HG03457 (cell line): ENCODE data around the gene OLFML3.
"Not testable (repeated sequence)": the region's sequence is repeated elsewhere in the genome, so short reads cannot be mapped to it uniquely, and the experiment has no call there.

Source experiments
- ATAC-seq: cut with Tn5 transposase; IDR thresholded peaks from one replicate; pipeline ENCODE4 v1.9.1; 2021; ENCODE audit warnings: moderate number of reproducible peaks; ENCODE audit not compliant: unreplicated experiment

The OLFML3 gene

GRCh38 chr1:113948151-113948550 lies 31.1 kb upstream of the OLFML3 start:
- not testable (repeated sequence) for ATAC-seq

GRCh38 chr1:113949007-113949406 lies 30.3 kb upstream of the OLFML3 start:
- ATAC-seq = no peak

GRCh38 chr1:113950908-113951307 lies 28.4 kb upstream of the OLFML3 start:
- no peak for ATAC-seq

GRCh38 chr1:113951719-113952118 lies 27.6 kb upstream of the OLFML3 start:
- no peak for ATAC-seq

- no peak for ATAC-seq
These were observed 21.3 kb upstream of the OLFML3 start for GRCh38 chr1:113957984-113958383.

- no peak for ATAC-seq
These were observed 20.6 kb upstream of the OLFML3 start for GRCh38 chr1:113958691-113959090.

- no peak for ATAC-seq
These were observed 15.9 kb upstream of the OLFML3 start for GRCh38 chr1:113963281-113963906.

GRCh38 chr1:113965703-113966412 lies 13.4 kb upstream of the OLFML3 start:
- ATAC-seq = no peak

GRCh38 chr1:113972954-113973353 lies 6.3 kb upstream of the OLFML3 start:
- ATAC-seq = no peak

GRCh38 chr1:113975211-113975895 lies 3.9 kb upstream of the OLFML3 start:
- ATAC-seq = no peak

- ATAC-seq = no peak
These were observed 2.5 kb upstream of the OLFML3 start for GRCh38 chr1:113976609-113977278.

GRCh38 chr1:113977906-113978305 lies 1.4 kb upstream of the OLFML3 start:
- no peak for ATAC-seq

- ATAC-seq = no peak
These were observed 836 bp downstream of the OLFML3 start for GRCh38 chr1:113980110-113980509.

GRCh38 chr1:113981962-113982931 lies 3.0 kb downstream of the OLFML3 start:
- no peak for ATAC-seq

GRCh38 chr1:113982949-113983348 lies 3.7 kb downstream of the OLFML3 start:
- no peak for ATAC-seq

GRCh38 chr1:113983391-113983790 lies 4.1 kb downstream of the OLFML3 start:
- ATAC-seq = no peak

GRCh38 chr1:113983826-113984225 lies 4.6 kb downstream of the OLFML3 start:
- ATAC-seq = no peak

GRCh38 chr1:113984710-113985109 lies 5.4 kb downstream of the OLFML3 start:
- ATAC-seq = no peak

GRCh38 chr1:113986802-113987201 lies 7.5 kb downstream of the OLFML3 start:
- no peak for ATAC-seq

- no peak for ATAC-seq
These were observed 8.0 kb downstream of the OLFML3 start for GRCh38 chr1:113987259-113987658.
